GM19467 (cell line): ENCODE measurements around the gene CLASP2.

Experiments
- ATAC-seq: cut with Tn5 transposase; IDR thresholded peaks from one replicate; pipeline ENCODE4 v1.9.1; 2021; ENCODE audit warnings: mild to moderate bottlenecking, moderate library complexity; ENCODE audit not compliant: unreplicated experiment

CLASP2 gene

GRCh38 chr3:33557279-33557678 lies 160.8 kb downstream of the CLASP2 start:
- ATAC-seq: no peak

GRCh38 chr3:33547101-33547500 lies 171.0 kb downstream of the CLASP2 start:
- no peak for ATAC-seq

DNA sequence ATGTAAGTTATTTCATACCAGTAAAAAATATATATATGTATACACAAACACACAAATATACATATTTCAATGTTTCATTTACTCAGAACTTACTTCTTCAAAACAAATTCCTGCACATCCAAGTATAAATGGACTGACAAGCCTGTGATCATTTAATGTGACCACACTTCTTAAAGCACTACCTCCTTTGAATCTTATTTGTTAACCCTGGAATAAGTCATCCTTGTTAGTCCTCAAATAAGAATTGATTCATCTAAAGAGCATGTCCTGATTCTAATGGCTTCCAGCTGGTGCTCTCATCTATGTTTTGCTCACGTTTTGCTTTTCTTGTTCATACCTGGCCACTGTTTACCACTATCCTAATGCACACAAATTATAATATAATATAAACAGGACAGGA lies 173.9 kb downstream of the CLASP2 start:
- ATAC-seq: no peak

- ATAC-seq: no peak
Measured at GRCh38 chr3:33543601-33544000, 174.5 kb downstream of the CLASP2 start.

GRCh38 chr3:33541918-33542317 lies 176.1 kb downstream of the CLASP2 start:
- no peak for ATAC-seq

DNA sequence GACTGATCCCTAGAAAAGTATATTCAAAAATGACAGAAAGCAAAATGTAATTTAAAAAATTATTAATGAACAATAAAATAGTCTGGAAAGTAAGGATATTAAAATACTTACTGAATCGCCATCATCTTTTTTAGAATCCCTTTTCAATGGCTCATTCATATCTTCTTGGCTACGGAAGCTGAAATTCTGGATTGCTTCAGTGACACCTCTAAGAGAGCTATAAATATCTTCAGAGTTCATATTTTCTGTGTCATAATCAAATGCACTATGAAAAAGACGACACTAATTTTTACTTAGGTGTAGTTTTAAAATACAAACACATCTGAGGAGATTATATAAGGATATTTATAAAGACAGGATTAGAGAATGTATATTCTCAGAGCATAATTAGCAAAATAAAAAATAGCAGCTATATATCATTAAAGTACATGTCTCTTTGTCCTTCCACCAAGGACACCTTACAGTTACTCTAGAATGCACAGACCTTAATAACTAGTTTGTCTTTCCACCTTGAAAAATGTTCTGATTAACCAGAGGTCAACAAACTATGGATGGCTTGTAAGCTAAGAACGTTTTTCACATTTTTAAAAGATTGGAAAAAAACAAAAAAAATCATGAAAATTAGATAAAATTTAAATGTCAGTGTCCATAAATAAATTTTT lies 179.2 kb downstream of the CLASP2 start:
- ATAC-seq: no peak

DNA sequence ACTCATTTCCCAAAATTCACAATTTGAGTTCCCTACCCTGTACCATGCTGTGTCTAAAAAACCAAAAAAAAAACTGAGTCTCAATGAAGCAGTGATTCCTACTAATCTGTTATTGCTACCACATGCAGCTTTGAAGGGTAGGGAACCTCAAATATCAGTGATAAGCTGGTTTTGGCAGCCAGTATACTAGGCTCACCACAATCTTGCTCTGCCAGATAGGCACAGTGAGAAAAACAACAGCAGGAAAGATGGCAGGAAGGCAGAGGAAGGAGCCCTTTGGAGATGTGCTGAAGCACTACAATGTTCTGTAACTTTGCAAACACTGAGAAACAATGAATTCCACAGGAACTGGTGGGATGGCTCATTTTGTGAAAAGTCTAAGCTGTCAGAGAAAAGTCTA lies 180.9 kb downstream of the CLASP2 start:
- ATAC-seq: no peak

DNA sequence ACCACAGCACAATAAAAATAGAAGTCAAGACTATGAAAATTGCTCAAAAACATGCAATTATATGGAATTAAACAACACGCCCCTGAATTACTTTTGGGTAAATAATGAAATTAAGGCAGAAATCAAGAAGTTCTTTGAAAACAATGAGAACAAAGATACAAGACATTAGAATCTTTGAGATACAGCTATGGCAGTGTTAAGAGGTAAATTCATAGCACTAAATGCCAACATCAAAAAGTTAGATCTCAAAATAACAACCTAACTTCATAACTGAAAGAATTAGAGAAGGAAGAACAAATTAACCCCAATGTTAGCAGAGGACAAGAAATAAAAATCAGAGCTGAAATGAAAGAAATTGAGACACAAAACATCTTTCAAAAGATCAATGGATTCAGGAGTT lies 191.3 kb downstream of the CLASP2 start:
- no peak for ATAC-seq

DNA sequence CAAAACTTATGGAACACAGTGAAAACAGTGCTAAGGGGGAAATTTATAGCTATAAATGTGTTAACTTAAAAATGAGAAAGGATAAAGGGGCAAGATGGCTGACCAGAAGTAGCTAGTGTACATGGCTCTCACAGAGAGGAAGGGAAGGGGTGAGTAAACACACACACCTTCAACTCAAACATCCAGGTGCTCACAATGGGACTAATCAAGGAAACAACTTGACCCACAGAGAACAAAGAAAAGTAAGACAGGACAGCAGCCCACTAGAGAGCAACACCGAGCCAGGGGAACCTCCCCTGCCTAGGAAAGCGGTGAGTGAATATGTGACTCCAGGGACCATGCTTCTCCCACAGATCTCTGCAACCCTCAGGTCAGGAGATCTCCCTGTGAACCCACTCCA lies 192.8 kb downstream of the CLASP2 start:
- ATAC-seq: no peak

DNA sequence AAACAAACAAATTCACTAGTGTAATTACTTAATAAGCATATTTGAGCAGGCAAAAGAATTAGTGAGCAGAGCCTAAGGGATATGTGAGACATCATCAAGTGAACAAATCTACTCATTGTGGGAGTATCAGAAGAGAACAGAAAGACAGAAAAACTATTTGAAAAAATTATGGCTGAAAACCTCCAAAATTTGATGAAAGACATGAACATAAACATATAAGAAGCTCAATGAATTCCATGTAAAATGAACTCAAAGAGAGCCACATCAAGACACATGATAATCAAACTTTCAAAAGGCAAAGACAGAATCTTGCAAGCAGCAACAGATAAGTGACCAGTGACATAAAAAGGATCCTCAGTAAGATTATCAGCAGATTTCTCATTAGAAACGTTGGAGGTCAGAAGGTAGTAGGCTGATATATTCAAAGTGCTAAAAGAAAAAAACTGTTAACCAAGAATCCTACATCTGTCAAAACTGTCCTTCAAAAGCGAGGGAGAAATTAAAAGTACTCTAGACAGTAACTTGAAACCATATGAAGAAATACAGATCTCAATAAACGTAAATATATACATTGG lies 194.9 kb downstream of the CLASP2 start:
- ATAC-seq: no peak

GRCh38 chr3:33521736-33522135 lies 196.3 kb downstream of the CLASP2 start:
- no peak for ATAC-seq

DNA sequence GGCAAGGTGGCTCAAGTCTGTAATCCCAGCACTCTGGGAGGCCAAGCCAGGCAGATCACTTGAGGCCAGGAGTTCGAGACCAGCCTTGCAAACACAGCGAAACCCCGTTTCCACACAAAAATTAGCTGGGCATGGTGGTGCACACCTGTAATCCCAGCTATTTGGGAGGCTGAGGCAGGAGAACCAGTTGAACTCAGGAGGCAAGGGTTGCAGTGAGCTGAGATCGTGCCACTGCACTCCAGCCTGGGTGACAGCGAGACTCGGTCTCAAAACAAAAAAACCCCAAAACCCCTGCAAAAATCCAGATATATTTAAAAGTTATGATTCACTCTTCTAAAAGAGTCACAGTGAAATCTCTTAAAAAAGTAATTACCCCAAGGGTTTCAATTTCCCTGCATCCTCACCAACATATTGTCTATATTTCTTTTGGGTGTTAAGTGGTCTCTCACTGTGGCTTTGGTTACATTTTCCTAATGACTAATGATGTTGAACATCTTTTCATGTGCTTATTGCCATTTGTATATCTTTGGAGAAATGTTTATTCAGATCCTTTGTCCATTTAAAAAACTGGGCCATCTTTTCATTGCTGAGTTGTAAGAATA lies 204.7 kb downstream of the CLASP2 start:
- no peak for ATAC-seq

DNA sequence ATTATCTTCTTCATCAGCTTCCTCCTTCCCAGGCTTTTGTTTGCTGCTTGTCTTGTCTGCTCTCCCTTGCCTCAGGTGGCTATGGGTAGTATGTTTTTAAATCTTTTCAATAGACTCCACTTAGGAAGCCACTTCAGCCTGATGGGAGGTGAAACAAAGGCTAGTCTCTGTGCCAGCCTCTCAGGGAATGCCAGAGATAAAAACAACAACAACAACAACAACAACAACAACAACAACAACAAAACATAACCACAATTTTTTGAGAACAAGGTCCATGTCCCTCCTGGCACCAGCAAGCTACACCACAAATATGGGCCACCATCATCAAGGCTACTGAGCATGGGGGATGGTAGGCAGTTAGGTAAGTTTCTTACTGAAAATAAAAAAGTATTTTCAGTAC lies 213.0 kb downstream of the CLASP2 start:
- ATAC-seq: no peak

DNA sequence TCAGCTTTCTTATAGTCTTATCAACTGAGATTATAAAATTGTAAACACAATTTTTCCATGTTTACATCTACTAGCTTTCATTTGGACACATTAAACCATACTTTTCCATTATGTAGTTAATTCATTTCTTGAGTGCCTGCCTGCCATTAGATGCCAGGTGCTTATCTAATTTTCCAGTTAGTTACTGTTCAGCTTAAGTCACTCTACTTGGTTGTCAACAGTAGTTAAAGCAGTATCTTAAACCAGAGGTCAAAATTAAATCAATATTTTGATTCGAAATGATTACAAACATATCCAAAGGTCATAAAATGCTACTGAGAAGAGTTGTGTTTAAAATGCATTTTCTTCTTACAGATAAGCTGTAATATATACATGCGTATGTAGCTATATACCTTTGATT lies 221.6 kb downstream of the CLASP2 start:
- ATAC-seq: no peak

DNA sequence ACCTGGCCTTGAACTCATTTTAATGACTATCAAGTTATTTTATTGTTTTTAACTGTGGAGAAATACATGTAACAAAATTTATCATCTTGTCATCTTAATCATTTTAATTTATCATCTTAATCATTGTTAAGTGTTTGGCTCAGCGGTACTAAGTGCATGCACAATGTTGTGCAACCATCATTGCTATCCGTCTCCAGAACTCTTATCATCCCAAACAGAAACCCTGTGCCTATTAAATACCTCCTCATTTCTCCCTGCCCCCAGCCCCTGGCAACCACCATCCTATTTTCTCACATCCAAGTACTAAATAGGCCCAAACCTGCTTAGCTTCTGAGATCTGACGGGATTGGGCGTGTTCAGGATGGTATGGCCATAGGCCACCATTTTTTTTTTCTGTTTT lies 226.3 kb downstream of the CLASP2 start:
- ATAC-seq: no peak

DNA sequence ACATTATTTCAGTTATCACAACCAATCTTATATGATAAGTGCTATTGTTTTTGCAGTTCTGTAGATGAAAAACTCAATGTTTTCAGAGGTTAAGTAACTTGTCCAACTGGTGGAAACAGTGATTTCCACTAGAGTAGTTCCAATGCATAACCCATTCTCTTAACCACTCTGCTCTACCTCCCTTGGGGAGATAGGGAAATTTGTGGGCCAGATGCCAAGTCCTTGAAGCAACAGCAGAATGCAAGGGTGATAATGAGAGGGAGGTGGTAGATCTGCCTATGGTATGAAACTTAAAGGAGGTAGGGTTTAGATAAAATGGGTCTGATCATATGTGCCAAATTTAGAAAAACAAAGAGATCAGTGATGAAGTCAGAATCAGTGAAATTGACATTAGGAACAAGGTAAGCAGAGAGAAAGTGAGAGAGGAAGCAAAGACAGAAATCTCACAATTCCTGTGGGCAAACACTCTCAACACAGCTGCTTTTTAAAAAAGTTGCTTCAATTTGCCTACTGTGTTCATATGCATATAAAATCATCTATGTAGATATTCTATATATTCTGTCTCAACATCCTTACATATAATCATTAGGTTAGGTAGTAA lies 227.3 kb downstream of the CLASP2 start:
- ATAC-seq: no peak

DNA sequence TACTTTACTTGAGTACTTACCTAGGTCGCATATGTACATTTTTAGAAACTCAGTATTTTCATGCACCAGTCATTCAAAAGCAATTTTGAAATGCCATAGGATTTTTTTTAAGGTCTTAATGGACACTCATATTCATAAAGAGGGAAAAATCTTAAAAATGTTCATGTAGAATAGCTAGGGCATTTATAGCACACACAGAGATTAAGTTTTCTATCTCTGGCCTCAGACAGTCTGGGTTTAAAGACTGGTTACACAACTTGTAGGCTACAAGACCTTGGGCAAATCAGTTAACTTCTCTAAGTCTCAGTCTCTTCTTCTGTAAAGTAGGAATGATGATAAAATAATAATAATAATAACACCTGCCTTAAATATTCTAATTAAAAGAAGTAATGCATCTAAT lies 229.4 kb downstream of the CLASP2 start:
- no peak for ATAC-seq

DNA sequence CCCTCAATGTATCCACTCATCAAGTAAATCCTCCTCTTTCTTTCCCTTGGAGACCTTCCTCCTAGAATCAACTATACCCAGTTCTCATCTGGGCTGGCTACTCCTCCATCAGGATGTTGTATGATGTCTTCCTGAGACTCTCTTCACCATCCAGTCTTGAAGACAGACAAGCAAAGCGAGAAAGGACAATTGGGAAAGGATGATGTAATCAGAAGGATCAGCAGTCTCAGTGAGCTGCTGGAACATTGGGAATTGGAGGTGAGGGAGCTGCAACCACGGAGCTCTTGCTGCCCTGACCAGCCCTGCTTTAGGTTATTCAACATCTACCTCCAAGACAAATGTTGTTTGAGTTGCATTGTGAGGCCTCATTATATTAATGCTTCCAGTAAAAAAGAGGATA lies 229.8 kb downstream of the CLASP2 start:
- ATAC-seq: no peak

- ATAC-seq: no peak
Measured at GRCh38 chr3:33482111-33482521, 235.9 kb downstream of the CLASP2 start.

DNA sequence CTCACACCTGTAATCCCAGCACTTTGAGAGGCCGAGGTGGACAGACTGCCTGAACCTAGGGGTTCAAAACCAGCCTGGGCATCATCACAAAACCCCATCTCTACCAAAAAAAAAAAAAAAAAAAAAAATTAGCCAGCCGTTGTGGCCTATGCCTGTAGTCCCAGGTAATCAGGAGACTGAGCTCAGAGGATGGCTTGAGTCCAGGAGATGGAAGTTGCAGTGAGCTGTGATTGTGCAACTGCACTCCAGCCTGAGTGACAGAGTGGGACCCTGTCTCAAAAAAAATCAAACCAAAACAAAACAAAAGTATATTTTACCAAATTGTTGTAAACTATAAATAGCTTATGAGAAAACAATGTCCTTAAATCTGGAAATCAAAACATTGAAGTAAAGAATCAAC lies 243.2 kb downstream of the CLASP2 start:
- no peak for ATAC-seq

GRCh38 chr3:33473813-33474212 lies 244.2 kb downstream of the CLASP2 start:
- ATAC-seq: no peak

DNA sequence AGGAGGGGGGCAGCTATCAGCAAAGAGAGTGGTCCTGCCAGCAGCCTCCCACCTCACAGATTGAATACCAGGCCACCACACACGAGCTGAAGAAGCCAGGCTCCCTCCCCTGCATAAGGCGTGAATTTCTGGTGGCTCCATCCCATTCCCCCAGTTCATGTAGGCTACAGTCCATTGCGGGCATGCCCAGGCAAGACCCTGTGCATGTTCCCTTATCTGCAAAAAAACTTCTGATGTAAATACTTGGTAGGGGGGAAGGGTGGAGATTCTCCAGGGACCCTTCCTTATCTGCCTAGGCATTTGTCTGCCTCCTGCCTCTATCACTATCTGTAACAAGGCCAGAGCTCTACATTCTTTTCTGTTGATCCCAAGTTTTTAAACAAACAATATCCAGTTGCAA lies 250.3 kb downstream of the CLASP2 start:
- no peak for ATAC-seq
